Prostate gland (tissue), 2 donors: ENCODE data around the gene FOXR2. TPM values are rescaled to one million over a fixed set of nuclear protein-coding genes. Genes with fewer than 3 reads are reported as not detected.

Experiments used
- DNase-seq: peaks from one replicate; pipeline ENCODE4 v3.0.0-alpha.2; 2019; ENCODE audit warnings: low spot score
- H3K27ac ChIP-seq, 2 donors: fragments of 200-600 bp; sonication (generic); 2 replicates each; pipeline ENCODE4 v1.5.1; 2017 to 2019
- H3K27me3 ChIP-seq: fragments of 200-600 bp; sonication (generic); replicated peaks from 2 replicates; pipeline ENCODE4 v1.5.1; 2019; ENCODE audit not compliant: insufficient read depth
- H3K36me3 ChIP-seq, 2 donors: fragments of 200-600 bp; sonication (generic); 1 replicate in 1 of 2; 2 replicates in 1 of 2; pipeline versions ENCODE4 v1.5.1 to v1.8.1; 2017 to 2019
- H3K4me1 ChIP-seq: fragments of 200-600 bp; sonication (generic); replicated peaks from 2 replicates; pipeline ENCODE4 v1.5.1; 2019
- H3K4me3 ChIP-seq, 2 donors: fragments of 200-600 bp; sonication (generic); 2 replicates each; pipeline ENCODE4 v1.5.1; 2017 to 2019
- H3K9me3 ChIP-seq: fragments of 200-600 bp; sonication (generic); 2 replicates; pipeline ENCODE4 v1.5.1; 2017
- POLR2A ChIP-seq: fragments of 450-650 bp; IDR thresholded peaks from one replicate; pipeline ENCODE4 v1.6.1; 2016; ENCODE audit warnings: antibody characterized with exemption, mild to moderate bottlenecking
- POLR2AphosphoS5 ChIP-seq: sonication (generic); formaldehyde crosslinking; IDR thresholded peaks from one replicate; pipeline ENCODE4 v1.6.1; 2017; ENCODE audit warnings: antibody characterized with exemption
- WGBS: methylation state at CpG from one replicate; pipeline ENCODE4 v1.1.5; 2018; 5-methylcytosine and 5-hydroxymethylcytosine counted together
- intact Hi-C: fragments of 100-400 bp; cut with DNase I; formaldehyde crosslinking; loops from one replicate; pipeline ENCODE4 v1.14.2; 2022
- total RNA-seq, 2 donors: library from RNA; depleted of rRNA; stranded (reverse); fragments of >200 nt; gene quantifications; one replicate each; pipeline ENCODE4 v1.1.0, GENCODE V29; 2016
- TF ChIP-seq, protein P1 (sequence below), 4 experiments: fragments of 200-600 bp in 2 of 4; fragments of 450-650 bp in 2 of 4; sonication (generic) in 2 of 4; IDR thresholded peaks; 1 replicate in 3 of 4; 2 replicates in 1 of 4; pipeline ENCODE4 v1.5.1; 2016 to 2019; ENCODE audit warnings: antibody characterized with exemption in 4 of 4, mild to moderate bottlenecking in 2 of 4, moderate library complexity in 2 of 4

The FOXR2 gene
- total RNA-seq, 2 donors from 2014 or later: 1.2 TPM; not detected in 1

DNA sequence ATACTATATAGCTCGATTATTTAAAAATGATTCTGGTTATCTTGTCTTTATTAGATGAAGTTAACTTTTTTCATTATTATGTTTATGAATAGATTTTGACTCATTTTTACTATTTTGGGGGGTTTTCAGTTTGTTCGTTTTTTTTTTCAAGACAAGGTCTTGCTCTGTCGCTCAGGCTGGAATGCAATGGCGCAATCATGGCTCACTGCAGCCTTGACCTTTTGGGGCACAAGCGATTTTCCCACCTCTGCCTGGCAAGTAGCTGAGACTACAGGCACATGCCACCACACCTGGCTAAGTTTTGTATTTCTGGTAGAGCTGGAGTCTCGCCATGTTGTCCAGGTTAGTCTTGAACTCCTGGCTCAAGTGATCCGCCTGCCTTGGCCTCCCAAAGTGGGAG is 24.9 kb upstream of the FOXR2 start:
- H3K4me3 ChIP-seq: no peak overlapping the region
- DNase-seq: no peak
- TF ChIP-seq, protein P1, sequence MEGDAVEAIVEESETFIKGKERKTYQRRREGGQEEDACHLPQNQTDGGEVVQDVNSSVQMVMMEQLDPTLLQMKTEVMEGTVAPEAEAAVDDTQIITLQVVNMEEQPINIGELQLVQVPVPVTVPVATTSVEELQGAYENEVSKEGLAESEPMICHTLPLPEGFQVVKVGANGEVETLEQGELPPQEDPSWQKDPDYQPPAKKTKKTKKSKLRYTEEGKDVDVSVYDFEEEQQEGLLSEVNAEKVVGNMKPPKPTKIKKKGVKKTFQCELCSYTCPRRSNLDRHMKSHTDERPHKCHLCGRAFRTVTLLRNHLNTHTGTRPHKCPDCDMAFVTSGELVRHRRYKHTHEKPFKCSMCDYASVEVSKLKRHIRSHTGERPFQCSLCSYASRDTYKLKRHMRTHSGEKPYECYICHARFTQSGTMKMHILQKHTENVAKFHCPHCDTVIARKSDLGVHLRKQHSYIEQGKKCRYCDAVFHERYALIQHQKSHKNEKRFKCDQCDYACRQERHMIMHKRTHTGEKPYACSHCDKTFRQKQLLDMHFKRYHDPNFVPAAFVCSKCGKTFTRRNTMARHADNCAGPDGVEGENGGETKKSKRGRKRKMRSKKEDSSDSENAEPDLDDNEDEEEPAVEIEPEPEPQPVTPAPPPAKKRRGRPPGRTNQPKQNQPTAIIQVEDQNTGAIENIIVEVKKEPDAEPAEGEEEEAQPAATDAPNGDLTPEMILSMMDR (IDR thresholded peaks at IDR 0.05): no peak
- TF ChIP-seq POLR2AphosphoS5 (no peak), POLR2A (no peak)
- H3K27me3 ChIP-seq: no peaks in the 10 kb centered on the region
- intact Hi-C loops: no loop called here
- H3K4me1 ChIP-seq: no peaks in the 10 kb centered on the region
- H3K36me3 ChIP-seq: no peaks in the 10 kb centered on the region
- no peak overlapping the region for H3K27ac ChIP-seq
- 77% methylated on average over 7 of the region's 7 CpGs for WGBS
- H3K9me3 ChIP-seq: no peaks in the 10 kb centered on the region

DNA sequence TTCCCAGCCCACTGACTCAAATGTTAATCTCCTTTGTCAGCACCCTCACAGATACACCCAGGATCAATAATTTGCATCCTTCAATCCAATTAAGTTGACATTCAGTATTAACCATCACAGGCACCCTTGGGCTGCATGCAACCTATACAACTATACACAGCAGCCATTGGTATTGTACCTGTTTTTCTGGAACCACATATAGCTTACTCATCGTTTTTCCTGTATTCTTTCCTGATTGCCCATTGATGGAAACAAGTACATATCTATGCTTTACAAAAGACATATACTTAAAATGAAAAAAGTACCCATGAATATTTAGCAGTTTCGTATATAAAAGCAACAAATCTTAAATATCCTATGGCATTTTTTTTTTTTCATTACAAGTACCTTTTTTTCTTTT is 3.7 kb upstream of the FOXR2 start:
- Histone ChIP-seq H3K36me3 (no peaks in the 10 kb centered on the region), H3K4me3 (no peak overlapping the region), H3K27ac (no peak overlapping the region), H3K9me3 (no peaks in the 10 kb centered on the region), H3K4me1 (no peaks in the 10 kb centered on the region), H3K27me3 (no peaks in the 10 kb centered on the region)
- intact Hi-C loops: no loop called here
- TF ChIP-seq, protein P1 (IDR thresholded peaks at IDR 0.05): no peak
- TF ChIP-seq POLR2A (no peak), POLR2AphosphoS5 (no peak)
- no peak for DNase-seq
- WGBS: 61% methylated on average over 2 of the region's 2 CpGs

DNA sequence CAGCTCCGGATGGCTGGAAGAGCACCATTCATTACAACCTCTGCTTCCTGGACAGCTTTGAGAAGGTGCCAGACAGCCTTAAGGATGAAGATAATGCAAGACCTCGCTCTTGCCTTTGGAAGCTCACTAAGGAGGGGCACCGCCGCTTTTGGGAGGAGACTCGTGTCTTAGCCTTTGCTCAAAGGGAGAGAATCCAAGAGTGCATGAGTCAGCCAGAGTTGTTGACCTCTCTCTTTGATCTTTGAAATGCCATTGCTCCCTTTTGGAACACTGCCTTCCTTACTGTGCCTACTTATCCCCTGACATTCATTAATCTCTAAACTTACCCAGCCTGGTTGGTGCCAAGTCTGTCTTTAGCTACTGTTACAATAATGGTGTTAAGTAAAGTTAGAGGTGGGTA is 1.2 kb downstream of the FOXR2 start:
- H3K9me3 ChIP-seq: no peaks in the 10 kb centered on the region
- TF ChIP-seq POLR2AphosphoS5: no peak
- no peak overlapping the region for H3K4me3 ChIP-seq
- WGBS: 38% methylated on average over 3 of the region's 5 CpGs
- no peak overlapping the region for H3K27ac ChIP-seq
- H3K36me3 ChIP-seq: no peaks in the 10 kb centered on the region
- H3K4me1 ChIP-seq: no peaks in the 10 kb centered on the region
- intact Hi-C loops: no loop called here
- no peaks in the 10 kb centered on the region for H3K27me3 ChIP-seq
- no peak for DNase-seq

DNA sequence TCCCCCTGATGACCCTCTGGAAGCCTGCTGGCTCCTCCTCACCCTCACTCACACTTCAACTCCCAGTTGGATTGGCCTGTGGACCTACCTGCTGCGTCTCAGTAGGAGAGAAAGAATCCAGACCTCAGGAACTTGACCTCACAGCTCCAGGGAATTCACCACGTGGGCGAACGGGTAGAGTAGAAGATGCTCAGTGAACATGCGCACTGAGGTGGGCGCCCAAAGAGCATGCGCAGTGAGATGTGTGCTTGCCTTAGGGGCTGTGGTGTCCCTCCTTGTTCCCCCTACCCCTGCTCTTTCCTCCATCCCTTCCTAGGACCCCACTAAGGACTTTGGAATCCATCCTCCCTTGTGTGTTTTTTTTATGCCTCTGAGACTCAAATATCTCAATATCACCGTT is 12.9 kb downstream of the FOXR2 start:
- H3K4me3 ChIP-seq: no peak overlapping the region
- TF ChIP-seq POLR2A: no peak
- no peak for TF ChIP-seq POLR2AphosphoS5
- TF ChIP-seq, protein P1 (IDR thresholded peaks at IDR 0.05): no peak
- H3K9me3 ChIP-seq: no peaks in the 10 kb centered on the region
- 90% methylated on average over 8 of the region's 8 CpGs for WGBS
- H3K27me3 ChIP-seq: no peaks in the 10 kb centered on the region
- H3K4me1 ChIP-seq: no peaks in the 10 kb centered on the region
- no peak overlapping the region for H3K27ac ChIP-seq
- no peaks in the 10 kb centered on the region for H3K36me3 ChIP-seq
- no peak for DNase-seq
- intact Hi-C loops: no loop called here

DNA sequence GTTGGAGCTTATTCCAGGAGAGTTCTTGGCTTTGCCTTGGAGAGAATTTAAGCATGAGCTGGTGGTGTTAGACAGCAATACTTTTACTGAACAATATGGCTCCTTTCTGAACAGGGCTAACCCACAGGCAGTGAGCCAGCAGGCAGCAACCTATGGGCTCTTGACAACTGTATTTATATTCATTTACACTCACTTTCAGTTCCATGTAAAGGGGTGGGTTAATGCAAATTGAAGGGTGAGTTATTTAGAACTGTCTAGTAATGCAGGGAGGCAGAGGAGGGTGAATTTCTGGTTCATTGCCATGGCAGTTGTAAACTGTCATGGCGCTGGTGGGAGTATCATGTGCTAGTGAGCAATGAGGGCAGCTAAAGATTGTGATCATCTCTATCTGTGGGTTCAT is 15.7 kb downstream of the FOXR2 start:
- H3K36me3 ChIP-seq: no peaks in the 10 kb centered on the region
- 78% methylated on average over 1 of the region's 1 CpG for WGBS
- no peak for DNase-seq
- TF ChIP-seq, protein P1 (IDR thresholded peaks at IDR 0.05): no peak
- no peak for TF ChIP-seq POLR2AphosphoS5
- no peaks in the 10 kb centered on the region for H3K9me3 ChIP-seq
- H3K27me3 ChIP-seq: no peaks in the 10 kb centered on the region
- no peaks in the 10 kb centered on the region for H3K4me1 ChIP-seq
- intact Hi-C loops: no loop called here
- no peak overlapping the region for H3K4me3 ChIP-seq
- no peak overlapping the region for H3K27ac ChIP-seq
